HEK293T (cell line): ENCODE measurements around the gene CREB1.

ENCODE experiments used
- BHLHE40 ChIP-seq: fragments of 450-650 bp; IDR thresholded peaks from 2 replicates; pipeline ENCODE4 v1.6.1; 2016; ENCODE audit warnings: mild to moderate bottlenecking, moderate library complexity, borderline replicate concordance
- FOXA1 ChIP-seq: fragments of 450-650 bp; IDR thresholded peaks from 2 replicates; pipeline ENCODE4 v1.6.1; 2016; ENCODE audit warnings: mild to moderate bottlenecking
- L3MBTL2 ChIP-seq: fragments of 450-650 bp; conservative IDR thresholded peaks from 2 replicates; pipeline ENCODE4 v1.6.1; 2016; ENCODE audit warnings: mild to moderate bottlenecking
- SP1 ChIP-seq: fragments of 450-650 bp; IDR thresholded peaks from 2 replicates; pipeline ENCODE4 v1.6.1; 2017
- TARDBP ChIP-seq: fragments of 450-650 bp; IDR thresholded peaks from 2 replicates; pipeline ENCODE4 v1.6.1; 2016

DNA sequence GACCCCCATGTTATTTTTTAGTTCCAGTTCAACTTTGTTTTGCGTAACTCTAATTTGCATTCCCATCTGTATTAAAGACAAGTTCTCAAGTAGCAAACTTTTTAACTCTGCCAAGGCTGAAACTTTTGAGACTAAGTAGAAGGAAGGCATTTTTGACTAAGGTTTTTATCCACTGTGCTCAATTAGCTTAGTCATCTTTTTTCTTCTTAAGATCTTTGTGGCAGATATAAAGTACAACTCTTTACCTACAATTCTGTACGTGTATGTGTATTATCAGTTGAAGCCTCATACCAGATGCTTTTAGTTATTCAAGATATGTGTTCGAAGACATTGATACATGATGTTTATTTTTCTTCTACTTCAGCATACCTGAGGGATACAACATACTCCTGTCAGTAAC, 41.6 kb downstream of the CREB1 start:
- TF ChIP-seq TARDBP (no peak), BHLHE40 (no peak), SP1 (no peak), FOXA1 (no peak), L3MBTL2 (no peak)
